ENCODE measurements around the gene GRID1. TPM values are rescaled to one million over a fixed set of nuclear protein-coding genes. Genes with fewer than 3 reads are reported as not detected.

GRID1 gene
- total RNA-seq, 1 donor from 2014 or later, result 1.1 TPM

- Mint-ChIP-seq H3K36me3 (ENCODE audit: low read depth) (no peaks in the 10 kb centered on the region), H3K4me3 (no peak overlapping the region), H3K27ac (ENCODE audit: unreplicated experiment) (peak overlapping the region; percentile 37), H3K4me1 (peaks cover 13% of the 10 kb centered on the region), H3K9me3 (no peaks in the 10 kb centered on the region), H3K27me3 (ENCODE audit: low read depth) (no peaks in the 10 kb centered on the region)
- TF ChIP-seq CTCF (conservative IDR thresholded peaks at IDR 0.05), result no peak
- no peak for DNase-seq (ENCODE audit: low read depth, low spot score)
Observed at GRCh38 chr10:85600744-85601081, 765.9 kb downstream of the GRID1 start.

- TF ChIP-seq CTCF (conservative IDR thresholded peaks at IDR 0.05), result no peak
- no peak for DNase-seq (ENCODE audit: low read depth, low spot score)
- Mint-ChIP-seq H3K4me3 (no peak overlapping the region), H3K27ac (ENCODE audit: unreplicated experiment) (peak overlapping the region; percentile 37), H3K9me3 (no peaks in the 10 kb centered on the region), H3K36me3 (ENCODE audit: low read depth) (no peaks in the 10 kb centered on the region), H3K27me3 (ENCODE audit: low read depth) (peaks cover 1% of the 10 kb centered on the region), H3K4me1 (peaks cover 13% of the 10 kb centered on the region)
Observed at GRCh38 chr10:85600026-85600743, 766.4 kb downstream of the GRID1 start.

GRCh38 chr10:85599081-85599480 is 767.5 kb downstream of the GRID1 start:
- TF ChIP-seq CTCF (conservative IDR thresholded peaks at IDR 0.05), result no peak
- Mint-ChIP-seq H3K4me1 (peaks cover 13% of the 10 kb centered on the region), H3K36me3 (ENCODE audit: low read depth) (no peaks in the 10 kb centered on the region), H3K27me3 (ENCODE audit: low read depth) (peaks cover 2% of the 10 kb centered on the region), H3K27ac (ENCODE audit: unreplicated experiment) (no peak overlapping the region), H3K4me3 (no peak overlapping the region), H3K9me3 (no peaks in the 10 kb centered on the region)
- no peak for DNase-seq (ENCODE audit: low read depth, low spot score)

GRCh38 chr10:85598646-85599045 is 767.9 kb downstream of the GRID1 start:
- no peak for DNase-seq (ENCODE audit: low read depth, low spot score)
- H3K27ac Mint-ChIP-seq (ENCODE audit: unreplicated experiment), result no peak overlapping the region

GRCh38 chr10:85597006-85597405 is 769.6 kb downstream of the GRID1 start:
- H3K27me3 Mint-ChIP-seq (ENCODE audit: low read depth), result peaks cover 2% of the 10 kb centered on the region
- TF ChIP-seq CTCF (conservative IDR thresholded peaks at IDR 0.05), result no peak
- H3K4me1 Mint-ChIP-seq, result peaks cover 13% of the 10 kb centered on the region
- DNase-seq (ENCODE audit: low read depth, low spot score), result no peak
- no peaks in the 10 kb centered on the region for H3K9me3 Mint-ChIP-seq
- H3K27ac Mint-ChIP-seq (ENCODE audit: unreplicated experiment), result no peak overlapping the region
- no peak overlapping the region for H3K4me3 Mint-ChIP-seq
- H3K36me3 Mint-ChIP-seq (ENCODE audit: low read depth), result no peaks in the 10 kb centered on the region

More at GRCh38 chr10:85598646-85599045, 767.9 kb downstream of the GRID1 start:
- Mint-ChIP-seq H3K27me3 (ENCODE audit: low read depth) (peaks cover 2% of the 10 kb centered on the region), H3K9me3 (no peaks in the 10 kb centered on the region), H3K4me3 (no peak overlapping the region), H3K4me1 (peaks cover 13% of the 10 kb centered on the region), H3K36me3 (ENCODE audit: low read depth) (no peaks in the 10 kb centered on the region)
- TF ChIP-seq CTCF (conservative IDR thresholded peaks at IDR 0.05), result no peak

Measured in neural crest cell (in vitro differentiated cells).